Tibial nerve (tissue), 4 donors: ENCODE results near the gene RPRD1A. TPM values are rescaled to one million over a fixed set of nuclear protein-coding genes. Genes with fewer than 3 reads are reported as not detected.

Experiments used
- DNase-seq, 2 donors: peaks; one replicate each; pipeline ENCODE4 v3.0.0-alpha.2; 2019; ENCODE audit warnings: low spot score in 2 of 2
- H3K27ac ChIP-seq, 4 donors: fragments of 200-600 bp; sonication (generic) in 3 of 4; one replicate each; pipeline ENCODE4 v1.5.1; 2017 to 2019; ENCODE audit warnings: mild to moderate bottlenecking in 1 of 4
- H3K27me3 ChIP-seq, 2 donors: fragments of 200-600 bp; sonication (generic) in 1 of 2; one replicate each; pipeline versions ENCODE4 v1.5.1 to v1.6.0; 2017 to 2019
- H3K36me3 ChIP-seq, 3 donors: fragments of 200-600 bp; sonication (generic); one replicate each; pipeline ENCODE4 v1.5.1; 2018 to 2019
- H3K4me1 ChIP-seq, 4 donors: fragments of 200-600 bp; sonication (generic) in 3 of 4; one replicate each; pipeline ENCODE4 v1.5.1; 2017 to 2019
- H3K4me3 ChIP-seq, 4 donors: fragments of 200-600 bp; sonication (generic) in 3 of 4; one replicate each; pipeline ENCODE4 v1.5.1; 2017 to 2019; ENCODE audit warnings: mild to moderate bottlenecking in 1 of 4, moderate library complexity in 1 of 4
- H3K9me3 ChIP-seq, 4 donors: fragments of 200-600 bp; sonication (generic) in 3 of 4; one replicate each; pipeline ENCODE4 v1.5.1; 2017 to 2019
- EP300 ChIP-seq, 2 donors: sonication (generic); formaldehyde crosslinking; IDR thresholded peaks; one replicate each; pipeline ENCODE4 v1.6.1; 2017; ENCODE audit warnings: antibody characterized with exemption in 2 of 2, mild to moderate bottlenecking in 1 of 2
- POLR2A ChIP-seq, 2 donors: fragments of 450-650 bp; IDR thresholded peaks; one replicate each; pipeline ENCODE4 v1.6.1; 2017; ENCODE audit warnings: antibody characterized with exemption in 2 of 2, mild to moderate bottlenecking in 2 of 2, moderate library complexity in 2 of 2
- WGBS, 2 donors: methylation state at CpG; one replicate each; pipeline ENCODE4 v1.1.5; 2018; 5-methylcytosine and 5-hydroxymethylcytosine counted together
- total RNA-seq, 4 donors: library from RNA; depleted of rRNA; stranded (reverse); fragments of >200 nt; gene quantifications; one replicate each; pipeline ENCODE4 v1.1.0, GENCODE V29; 2016
- TF ChIP-seq, protein P1 (sequence below), 5 experiments: fragments of 200-600 bp in 3 of 5; fragments of 450-650 bp in 2 of 5; sonication (generic) in 3 of 5; IDR thresholded peaks; one replicate each; pipeline ENCODE4 v1.5.1; 2016 to 2019; ENCODE audit warnings: antibody characterized with exemption in 5 of 5, mild to moderate bottlenecking in 3 of 5, moderate library complexity in 2 of 5

Gene RPRD1A
- total RNA-seq, 4 donors from 2014 or later, result 65.9 to 75.9 (median 69.7) TPM

- TF ChIP-seq EP300 (IDR thresholded peaks at IDR 0.05), result no peak
- TF ChIP-seq, protein P1, sequence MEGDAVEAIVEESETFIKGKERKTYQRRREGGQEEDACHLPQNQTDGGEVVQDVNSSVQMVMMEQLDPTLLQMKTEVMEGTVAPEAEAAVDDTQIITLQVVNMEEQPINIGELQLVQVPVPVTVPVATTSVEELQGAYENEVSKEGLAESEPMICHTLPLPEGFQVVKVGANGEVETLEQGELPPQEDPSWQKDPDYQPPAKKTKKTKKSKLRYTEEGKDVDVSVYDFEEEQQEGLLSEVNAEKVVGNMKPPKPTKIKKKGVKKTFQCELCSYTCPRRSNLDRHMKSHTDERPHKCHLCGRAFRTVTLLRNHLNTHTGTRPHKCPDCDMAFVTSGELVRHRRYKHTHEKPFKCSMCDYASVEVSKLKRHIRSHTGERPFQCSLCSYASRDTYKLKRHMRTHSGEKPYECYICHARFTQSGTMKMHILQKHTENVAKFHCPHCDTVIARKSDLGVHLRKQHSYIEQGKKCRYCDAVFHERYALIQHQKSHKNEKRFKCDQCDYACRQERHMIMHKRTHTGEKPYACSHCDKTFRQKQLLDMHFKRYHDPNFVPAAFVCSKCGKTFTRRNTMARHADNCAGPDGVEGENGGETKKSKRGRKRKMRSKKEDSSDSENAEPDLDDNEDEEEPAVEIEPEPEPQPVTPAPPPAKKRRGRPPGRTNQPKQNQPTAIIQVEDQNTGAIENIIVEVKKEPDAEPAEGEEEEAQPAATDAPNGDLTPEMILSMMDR (IDR thresholded peaks at IDR 0.05), result no peak
- no peak for TF ChIP-seq POLR2A (IDR thresholded peaks at IDR 0.05)
- H3K27ac ChIP-seq, result no peak overlapping the region
- DNase-seq, result no peak
Measured at GRCh38 chr18:35983147-35983546, 84.2 kb downstream of the RPRD1A start.

DNA sequence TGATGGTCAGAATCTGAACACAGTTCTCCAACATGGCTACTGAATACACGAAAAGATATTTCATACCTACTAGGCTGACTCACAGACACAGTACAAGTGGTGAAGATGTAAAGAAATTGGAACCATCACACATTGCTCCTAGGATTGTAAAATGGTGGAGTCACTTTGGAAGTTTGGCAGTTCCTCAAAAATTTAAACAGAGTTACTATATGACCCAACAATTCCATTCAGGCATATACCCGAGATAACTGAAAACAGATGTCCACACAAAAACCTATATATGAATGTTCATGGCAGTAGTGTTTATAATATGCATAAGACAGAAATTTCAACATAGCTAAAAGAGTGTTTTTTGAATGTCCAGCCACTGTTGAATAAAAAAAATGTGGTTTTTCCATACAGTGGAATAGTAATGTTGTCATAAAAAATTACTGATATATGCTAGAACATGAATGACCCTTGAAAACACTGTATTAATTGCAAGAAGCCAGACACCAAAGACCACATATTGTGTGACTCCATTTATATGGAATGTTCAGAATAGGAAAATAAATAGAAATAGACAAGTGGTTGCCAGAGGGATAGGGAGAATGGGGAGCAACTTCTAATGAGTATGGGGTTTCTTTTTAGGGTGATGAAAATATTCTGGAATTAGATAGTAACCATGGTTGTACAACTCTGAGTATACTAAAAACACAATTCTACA, 84.8 kb downstream of the RPRD1A start:
- H3K27ac ChIP-seq, result no peak overlapping the region
- 60 to 68% methylated on average over 2 of the region's 2 CpGs for WGBS, 2 donors
- TF ChIP-seq EP300 (IDR thresholded peaks at IDR 0.05), result no peak
- H3K27me3 ChIP-seq, result no peaks in the 10 kb centered on the region
- H3K4me1 ChIP-seq, result no peaks in the 10 kb centered on the region
- H3K9me3 ChIP-seq, result no peaks in the 10 kb centered on the region
- no peak overlapping the region for H3K4me3 ChIP-seq
- DNase-seq, result no peak
- peaks cover 2 to 80% (median 20%) of the 10 kb centered on the region in 3 donors for H3K36me3 ChIP-seq

More at GRCh38 chr18:35983147-35983546, 84.2 kb downstream of the RPRD1A start:
- Histone ChIP-seq H3K36me3 (peaks cover 2 to 80% (median 15%) of the 10 kb centered on the region in 3 donors), H3K9me3 (no peaks in the 10 kb centered on the region), H3K4me1 (no peaks in the 10 kb centered on the region), H3K4me3 (no peak overlapping the region), H3K27me3 (no peaks in the 10 kb centered on the region)

DNA sequence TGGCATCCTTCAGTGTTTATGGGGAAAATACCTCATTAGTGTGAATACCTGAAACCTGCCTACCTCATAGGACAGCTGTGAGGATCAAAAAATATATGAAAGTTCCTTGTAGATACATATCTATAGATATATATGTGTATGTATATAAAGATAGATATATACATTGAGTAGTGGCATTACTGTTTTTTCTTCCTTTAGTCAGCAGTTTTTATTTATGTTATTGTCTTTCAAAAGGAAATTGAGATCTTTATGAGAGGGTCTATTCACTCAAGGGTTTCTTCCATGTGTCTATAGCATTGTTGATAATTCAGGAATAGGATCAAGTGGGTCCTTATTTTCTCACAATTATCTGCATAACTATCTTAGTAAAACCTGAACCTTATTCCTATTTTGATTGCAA, 88.2 kb downstream of the RPRD1A start:
- Histone ChIP-seq H3K36me3 (peaks cover 2 to 81% (median 25%) of the 10 kb centered on the region in 3 donors), H3K4me3 (no peak overlapping the region), H3K27ac (no peak overlapping the region), H3K27me3 (no peaks in the 10 kb centered on the region), H3K9me3 (no peaks in the 10 kb centered on the region), H3K4me1 (peaks cover 0 to 13% (median 1%) of the 10 kb centered on the region in 4 donors)
- DNase-seq, result no peak
- TF ChIP-seq, protein P1 (IDR thresholded peaks at IDR 0.05), result no peak
- no peak for TF ChIP-seq POLR2A (IDR thresholded peaks at IDR 0.05)
- TF ChIP-seq EP300 (IDR thresholded peaks at IDR 0.05), result no peak

- Histone ChIP-seq H3K36me3 (peaks cover 0 to 39% (median 17%) of the 10 kb centered on the region in 3 donors), H3K4me3 (peak overlapping the region in 1 of 4 donors; percentile 89), H3K27me3 (no peaks in the 10 kb centered on the region), H3K4me1 (peaks cover 4 to 31% (median 11%) of the 10 kb centered on the region in 4 donors), H3K27ac (peak overlapping the region in 2 of 4 donors; percentile 88 to 93), H3K9me3 (no peaks in the 10 kb centered on the region)
- TF ChIP-seq, protein P1 (IDR thresholded peaks at IDR 0.05), result no peak
- no peak for TF ChIP-seq POLR2A (IDR thresholded peaks at IDR 0.05)
- TF ChIP-seq EP300 (IDR thresholded peaks at IDR 0.05), result no peak
- DNase-seq, result no peak
- WGBS, 2 donors, result 40 to 53% methylated on average over 3 of the region's 3 CpGs
Measured at GRCh38 chr18:35974181-35974580, 93.2 kb downstream of the RPRD1A start.

GRCh38 chr18:35973650-35974049, 93.7 kb downstream of the RPRD1A start:
- TF ChIP-seq, protein P1 (IDR thresholded peaks at IDR 0.05), result no peak
- no peak for TF ChIP-seq EP300 (IDR thresholded peaks at IDR 0.05)
- TF ChIP-seq POLR2A (IDR thresholded peaks at IDR 0.05), result no peak
- Histone ChIP-seq H3K9me3 (no peaks in the 10 kb centered on the region), H3K4me3 (peak overlapping the region in 3 of 4 donors; percentile 70 to 89 (median 79))

More at GRCh38 chr18:35973650-35974049, 93.7 kb downstream of the RPRD1A start:
- no peaks in the 10 kb centered on the region for H3K27me3 ChIP-seq
- WGBS, 2 donors, result 85 to 93% methylated on average over 12 of the region's 12 CpGs
- no peak for DNase-seq
- H3K4me1 ChIP-seq, result peaks cover 4 to 31% (median 11%) of the 10 kb centered on the region in 4 donors
- H3K36me3 ChIP-seq, result peaks cover 0 to 34% (median 15%) of the 10 kb centered on the region in 3 donors
- H3K27ac ChIP-seq, result peak overlapping the region in 2 of 4 donors; percentile 88 to 93
